ENCODE results near the gene EXOC2. TPM values are rescaled to one million over a fixed set of nuclear protein-coding genes. Genes with fewer than 3 reads are reported as not detected.

Gene EXOC2
- total and polyA plus RNA-seq, 9 donors: 19.5 to 25.1 (median 21.8) TPM

- peaks cover 13% of the 10 kb centered on the region for H3K4me1 ChIP-seq (ENCODE audit: control insufficient read depth, insufficient read depth, low read length)
- 93% methylated on average over 41 of the region's 50 CpGs for WGBS (ENCODE audit: insufficient coverage)
- no peak overlapping the region for H3K4me3 ChIP-seq (ENCODE audit: low read length)
- H3K27me3 ChIP-seq (ENCODE audit: control insufficient read depth, insufficient read depth, low read length): peaks cover 10% of the 10 kb centered on the region
- H3K9me3 ChIP-seq (replicated peaks; ENCODE audit: control insufficient read depth, low read depth, low read length): no peaks in the 10 kb centered on the region
- H3K36me3 ChIP-seq (ENCODE audit: control insufficient read depth, insufficient read depth, low read length): no peaks in the 10 kb centered on the region
- no peak overlapping the region for H3K27ac ChIP-seq (ENCODE audit: low read length)
- no peak for DNase-seq
Observed at GRCh38 chr6:435441-436307, 257.3 kb downstream of the EXOC2 start.

Other genes starting within 250 kb of the EXOC2 start
- gene HUS1B, start 36.0 kb downstream of the EXOC2 start, total RNA-seq: 0.18 TPM
- gene HUS1B, start 36.0 kb downstream of the EXOC2 start, polyA plus RNA-seq (ENCODE audit: insufficient read depth in 1 of 8, insufficient read length in 8 of 8, low replicate concordance in 1 of 8): under 1 TPM in 3 of 8 donors, not detected in 5; 0.19 to 0.28 (median 0.19) TPM

All from muscle of leg (tissue), 11 donors.